Stimulated activated effector memory CD8-positive, alpha-beta T cell treated with anti-CD3 and anti-CD28 coated beads, Interleukin-12 subunit alpha, Interleukin-12 subunit beta, amount 100 ng/mL, for 72 hours (primary cell): ENCODE data around the gene MED12L.

Source experiments
- ATAC-seq: fragments of 150-1000 bp; cut with Tn5 transposase; 2 replicates; pipeline ENCODE4 v1.10.0; 2021
- DNase-seq, 2 donors: peaks; one replicate each; pipeline ENCODE4 v3.0.0; 2021 to 2022; ENCODE audit warnings: low spot score in 2 of 2
- H3K27ac Mint-ChIP-seq: one replicate; pipeline ENCODE4 v1.8.0; 2022; ENCODE audit warnings: mild to moderate bottlenecking, mixed read lengths
- H3K36me3 Mint-ChIP-seq: one replicate; pipeline ENCODE4 v1.8.0; 2022; ENCODE audit warnings: mild to moderate bottlenecking, mixed read lengths
- H3K4me1 Mint-ChIP-seq: one replicate; pipeline ENCODE4 v1.8.0; 2022; ENCODE audit warnings: mixed read lengths
- H3K4me3 Mint-ChIP-seq: one replicate; pipeline ENCODE4 v1.8.0; 2022; ENCODE audit warnings: mild to moderate bottlenecking, mixed read lengths
- H3K9me3 Mint-ChIP-seq: one replicate; pipeline ENCODE4 v1.8.0; 2022; ENCODE audit warnings: mixed read lengths

MED12L gene

DNA sequence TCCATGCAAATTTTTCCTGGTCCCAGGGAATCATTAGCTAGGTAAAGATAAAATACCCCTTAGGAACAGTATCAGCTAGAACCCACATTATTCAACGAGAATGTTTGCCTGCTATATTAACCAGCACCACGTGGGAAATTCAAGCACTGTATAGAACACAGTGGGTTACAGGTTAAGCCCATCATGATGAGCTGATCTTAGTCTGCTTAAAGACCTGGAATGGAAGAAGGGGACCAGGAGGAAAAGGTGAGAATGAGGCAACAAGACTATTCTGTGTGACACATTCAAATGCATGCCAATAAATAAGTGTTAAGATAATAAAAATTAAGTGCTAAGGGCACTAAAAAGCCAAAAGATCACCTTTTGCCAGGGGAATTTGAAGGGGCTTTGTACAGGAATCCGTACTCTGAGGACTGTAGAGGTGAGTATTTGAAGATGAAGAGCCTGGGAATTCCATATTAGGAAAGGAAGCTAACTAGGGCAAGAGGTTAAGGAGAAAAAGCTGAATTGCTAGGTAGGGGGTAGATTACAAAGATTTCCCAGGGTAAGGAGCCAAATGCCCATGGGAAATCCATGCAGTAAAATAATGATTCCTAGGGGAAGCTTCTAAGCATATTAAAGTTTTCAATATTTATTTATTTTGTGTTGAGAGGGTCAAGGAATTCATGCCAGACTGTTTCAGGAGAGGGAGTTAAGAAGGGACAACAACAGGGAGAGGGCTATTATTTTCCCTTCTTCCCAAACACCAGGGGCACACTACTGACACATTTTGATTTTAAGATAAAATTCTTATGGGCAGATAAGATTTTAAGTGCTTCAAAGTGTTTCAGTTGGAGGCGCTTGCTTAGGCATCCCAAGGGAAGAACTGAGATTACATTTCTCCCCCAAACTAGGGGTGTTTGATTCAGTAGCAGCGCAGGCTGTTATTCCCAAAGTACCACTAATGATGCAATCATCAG lies 2.3 kb upstream of the MED12L start:
- no peak for DNase-seq
- no peak overlapping the region for H3K4me3 Mint-ChIP-seq
- no peak overlapping the region for H3K27ac Mint-ChIP-seq
- peaks cover 15% of the 10 kb centered on the region for H3K4me1 Mint-ChIP-seq
- H3K9me3 Mint-ChIP-seq = no peaks in the 10 kb centered on the region
- no peaks in the 10 kb centered on the region for H3K36me3 Mint-ChIP-seq
- ATAC-seq = no peak

DNA sequence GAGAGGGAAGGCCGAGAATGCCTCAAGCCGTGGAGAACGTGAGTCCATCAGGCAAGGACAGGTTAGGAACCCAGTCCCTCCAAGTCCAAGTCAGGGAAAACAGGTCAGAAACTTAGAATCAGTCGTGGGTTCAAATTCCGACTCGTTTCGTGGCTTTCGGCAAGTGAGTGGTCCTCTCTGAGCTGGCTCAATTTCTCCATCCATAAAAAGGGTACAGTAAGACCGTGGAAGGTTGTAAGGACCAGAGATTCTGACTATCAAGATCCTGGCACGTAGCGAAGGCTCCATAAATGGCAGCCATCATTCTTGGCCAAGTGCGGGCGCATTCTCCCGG lies 604 bp upstream of the MED12L start:
- H3K27ac Mint-ChIP-seq = no peak overlapping the region
- peaks cover 15% of the 10 kb centered on the region for H3K4me1 Mint-ChIP-seq
- no peaks in the 10 kb centered on the region for H3K9me3 Mint-ChIP-seq
- no peaks in the 10 kb centered on the region for H3K36me3 Mint-ChIP-seq
- H3K4me3 Mint-ChIP-seq = peak overlapping the region; percentile 79
- no peak for DNase-seq
- no peak for ATAC-seq

DNA sequence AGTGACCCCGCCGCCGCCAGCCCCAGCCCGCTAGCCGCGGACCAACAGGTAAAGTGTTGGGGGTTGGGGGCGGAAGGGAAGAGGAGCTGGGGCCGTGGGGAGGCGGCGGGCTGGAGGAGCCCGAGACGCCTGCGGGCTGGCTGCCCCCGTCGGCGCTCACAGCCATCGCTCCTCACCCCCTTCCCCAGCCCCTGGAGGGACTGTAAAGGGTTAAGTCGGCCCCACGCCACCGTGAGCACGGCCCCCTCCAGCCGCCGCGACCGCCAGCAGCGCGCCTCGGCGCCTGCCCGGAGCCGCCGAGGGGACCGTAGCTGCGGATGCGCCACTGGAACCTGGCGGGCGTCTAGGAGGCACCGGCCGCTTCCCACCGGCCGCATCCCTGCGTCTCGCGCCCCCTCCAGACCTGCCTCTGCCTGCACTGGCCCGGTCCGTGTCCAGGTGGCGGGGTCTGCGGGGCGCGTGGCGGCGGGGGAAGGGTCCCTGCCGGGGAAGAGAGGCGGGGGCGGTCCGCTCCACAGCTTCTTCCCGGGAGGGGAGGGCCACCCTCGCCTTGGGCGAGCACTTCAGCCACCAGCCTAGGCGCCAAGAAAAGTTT lies 522 bp downstream of the MED12L start:
- Mint-ChIP-seq H3K4me3 (peak overlapping the region; percentile 79), H3K36me3 (no peaks in the 10 kb centered on the region), H3K9me3 (no peaks in the 10 kb centered on the region), H3K4me1 (peaks cover 15% of the 10 kb centered on the region), H3K27ac (no peak overlapping the region)
- DNase-seq (peak; percentile 19 to 65), ATAC-seq (peak; percentile 56)

DNA sequence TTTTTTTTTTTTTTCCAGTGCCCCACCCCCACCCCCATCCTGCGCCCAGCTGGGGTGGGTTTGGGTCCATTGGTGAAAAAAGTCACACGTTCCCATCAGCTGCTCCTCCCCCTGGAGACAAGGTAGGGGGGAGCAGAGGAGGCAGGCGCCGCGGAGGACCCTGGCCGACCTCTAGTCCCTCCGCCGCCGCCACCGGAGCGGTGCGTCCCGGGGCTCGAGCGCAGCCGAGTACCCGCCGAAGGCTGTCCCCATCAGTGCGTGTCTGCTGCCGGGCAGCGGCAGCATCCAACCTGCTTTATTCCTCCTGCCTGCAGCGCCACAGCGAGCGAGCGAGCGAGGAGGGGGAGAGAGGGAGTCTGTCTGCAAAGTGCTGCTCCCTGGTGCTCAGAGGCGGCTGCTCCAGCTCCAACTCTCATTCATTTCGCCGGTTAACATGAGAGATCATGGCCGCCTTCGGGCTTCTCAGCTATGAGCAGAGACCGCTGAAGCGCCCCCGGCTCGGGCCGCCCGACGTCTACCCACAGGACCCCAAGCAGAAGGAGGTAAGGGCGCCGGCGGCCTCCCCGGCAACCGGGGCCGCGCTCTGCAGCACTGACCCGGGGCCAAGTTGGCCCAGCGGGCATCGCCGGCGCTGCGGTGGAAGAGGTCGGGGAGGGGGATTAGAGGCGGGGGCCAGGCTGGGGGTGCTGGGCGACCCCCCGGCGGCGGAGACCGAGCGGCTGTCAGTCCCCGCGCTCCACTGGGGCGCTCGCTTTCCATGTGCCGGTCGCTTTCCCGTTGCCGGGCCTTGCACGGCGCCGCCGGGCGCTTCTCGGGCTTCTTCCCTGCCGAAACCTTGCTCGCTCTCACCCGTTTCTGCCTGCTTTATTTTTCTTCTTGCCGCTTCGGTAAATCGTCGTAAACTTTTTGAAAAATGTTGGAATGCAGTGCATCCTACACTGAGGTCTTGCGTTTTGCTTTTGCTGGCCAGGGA lies 1.3 kb downstream of the MED12L start:
- ATAC-seq (peak; percentile 84), DNase-seq (peak; percentile 35 to 72)
- Mint-ChIP-seq H3K4me3 (peak overlapping the region; percentile 79), H3K4me1 (peaks cover 15% of the 10 kb centered on the region), H3K36me3 (no peaks in the 10 kb centered on the region), H3K27ac (no peak overlapping the region), H3K9me3 (no peaks in the 10 kb centered on the region)

DNA sequence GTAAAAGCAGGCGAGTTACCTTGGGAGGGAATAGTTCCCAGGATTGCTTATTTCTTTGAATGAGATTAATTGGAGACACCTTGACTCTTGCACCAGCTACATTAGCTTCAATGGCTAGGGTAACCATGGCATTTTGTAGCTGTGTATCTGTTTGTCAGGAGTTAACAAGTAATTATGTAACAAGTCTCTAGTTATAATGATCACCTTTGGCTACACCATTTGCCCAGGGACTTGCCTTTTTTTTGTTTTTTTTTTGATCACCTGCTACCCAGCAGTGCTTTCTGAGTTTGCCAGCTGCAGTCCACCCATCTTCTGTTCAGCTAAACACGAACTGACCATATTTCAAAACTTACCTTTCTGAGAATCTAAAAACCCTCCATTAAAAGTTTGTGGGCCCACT lies 2.2 kb downstream of the MED12L start:
- no peak for ATAC-seq
- H3K4me3 Mint-ChIP-seq = peak overlapping the region; percentile 79
- H3K9me3 Mint-ChIP-seq = no peaks in the 10 kb centered on the region
- H3K4me1 Mint-ChIP-seq = peaks cover 15% of the 10 kb centered on the region
- H3K27ac Mint-ChIP-seq = no peak overlapping the region
- no peak for DNase-seq
- H3K36me3 Mint-ChIP-seq = no peaks in the 10 kb centered on the region

DNA sequence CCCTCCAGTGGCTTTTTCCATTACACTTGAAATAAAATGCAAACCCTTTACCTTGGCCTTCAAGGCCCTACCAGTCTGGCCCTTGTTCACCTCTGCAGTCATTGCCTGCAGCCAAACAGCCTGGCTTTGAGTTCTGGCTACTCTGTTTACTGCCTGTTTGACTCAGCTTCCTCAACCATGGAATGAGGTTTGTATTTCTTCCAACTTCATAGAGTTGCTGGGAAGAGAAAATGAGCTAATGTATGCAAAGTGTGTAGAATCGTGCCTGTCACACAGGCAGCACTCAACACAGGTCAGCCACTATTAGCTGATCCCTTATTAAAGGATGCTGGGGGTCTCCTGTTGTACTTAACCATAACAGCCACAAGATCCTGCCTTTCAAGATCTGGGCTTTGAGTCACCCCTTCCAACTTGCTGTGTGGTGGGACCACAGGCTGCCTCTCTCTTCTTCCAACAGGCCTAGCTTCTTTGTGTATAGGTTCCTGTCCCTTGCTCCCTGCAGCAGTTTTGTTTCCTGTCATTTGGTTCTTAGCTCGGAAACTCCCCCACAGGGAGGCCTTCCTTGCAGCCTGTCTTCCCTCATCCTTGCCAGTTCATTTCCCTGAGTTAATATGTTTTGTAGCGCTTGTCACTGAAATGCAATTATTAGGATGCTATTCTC lies 6.4 kb downstream of the MED12L start:
- Mint-ChIP-seq H3K4me3 (no peak overlapping the region), H3K4me1 (peaks cover 3% of the 10 kb centered on the region), H3K36me3 (no peaks in the 10 kb centered on the region), H3K27ac (no peak overlapping the region), H3K9me3 (no peaks in the 10 kb centered on the region)
- no peak for DNase-seq
- ATAC-seq = no peak

- H3K27ac Mint-ChIP-seq = no peak overlapping the region
- H3K4me1 Mint-ChIP-seq = no peaks in the 10 kb centered on the region
- ATAC-seq (no peak), DNase-seq (no peak)
- no peak overlapping the region for H3K4me3 Mint-ChIP-seq
- no peaks in the 10 kb centered on the region for H3K9me3 Mint-ChIP-seq
- H3K36me3 Mint-ChIP-seq = no peaks in the 10 kb centered on the region
Measured at GRCh38 chr3:151093148-151093547, 7.7 kb downstream of the MED12L start.

GRCh38 chr3:151093905-151094304 lies 8.4 kb downstream of the MED12L start:
- peak; percentile 39 for ATAC-seq
- Mint-ChIP-seq H3K27ac (no peak overlapping the region), H3K4me1 (no peaks in the 10 kb centered on the region), H3K36me3 (no peaks in the 10 kb centered on the region), H3K9me3 (no peaks in the 10 kb centered on the region), H3K4me3 (no peak overlapping the region)
- no peak for DNase-seq

GRCh38 chr3:151096716-151097115 lies 11.3 kb downstream of the MED12L start:
- Mint-ChIP-seq H3K4me3 (no peak overlapping the region), H3K27ac (no peak overlapping the region)
- ATAC-seq = no peak

GRCh38 chr3:151100076-151100475 lies 14.6 kb downstream of the MED12L start:
- H3K27ac Mint-ChIP-seq = no peak overlapping the region

More at GRCh38 chr3:151096716-151097115, 11.3 kb downstream of the MED12L start:
- H3K9me3 Mint-ChIP-seq = no peaks in the 10 kb centered on the region
- H3K4me1 Mint-ChIP-seq = no peaks in the 10 kb centered on the region
- no peak for DNase-seq
- H3K36me3 Mint-ChIP-seq = no peaks in the 10 kb centered on the region

GRCh38 chr3:151101270-151101969 lies 16.0 kb downstream of the MED12L start:
- Mint-ChIP-seq H3K36me3 (no peaks in the 10 kb centered on the region), H3K9me3 (no peaks in the 10 kb centered on the region), H3K4me1 (no peaks in the 10 kb centered on the region), H3K4me3 (no peak overlapping the region), H3K27ac (no peak overlapping the region)
- no peak for ATAC-seq
- DNase-seq = no peak

More at GRCh38 chr3:151100076-151100475, 14.6 kb downstream of the MED12L start:
- H3K4me1 Mint-ChIP-seq = no peaks in the 10 kb centered on the region
- H3K36me3 Mint-ChIP-seq = no peaks in the 10 kb centered on the region
- DNase-seq = no peak
- ATAC-seq = no peak
- no peaks in the 10 kb centered on the region for H3K9me3 Mint-ChIP-seq
- no peak overlapping the region for H3K4me3 Mint-ChIP-seq

DNA sequence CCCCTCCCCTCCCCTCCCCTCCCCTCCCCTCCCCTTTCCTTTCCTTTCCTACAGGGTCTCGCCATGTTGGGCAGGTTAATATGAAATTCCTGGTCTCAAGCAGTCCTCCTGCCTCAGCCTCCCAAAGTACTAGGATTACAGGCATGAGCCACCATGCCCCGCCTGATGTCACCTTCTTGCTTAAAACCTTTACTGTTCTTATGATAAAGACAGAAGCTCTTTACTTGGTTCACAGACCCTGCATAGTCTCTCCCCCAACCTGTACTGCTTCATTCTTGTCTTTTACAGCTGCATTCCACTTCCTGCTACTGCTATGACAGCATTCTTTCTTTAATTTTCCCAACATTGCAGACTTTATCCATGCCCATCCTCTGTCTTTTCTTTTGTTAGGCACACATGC lies 20.8 kb downstream of the MED12L start:
- ATAC-seq (no peak), DNase-seq (no peak)
- Mint-ChIP-seq H3K4me1 (no peaks in the 10 kb centered on the region), H3K36me3 (no peaks in the 10 kb centered on the region), H3K9me3 (no peaks in the 10 kb centered on the region), H3K27ac (no peak overlapping the region), H3K4me3 (no peak overlapping the region)

- Mint-ChIP-seq H3K9me3 (no peaks in the 10 kb centered on the region), H3K4me1 (no peaks in the 10 kb centered on the region), H3K27ac (no peak overlapping the region), H3K4me3 (no peak overlapping the region), H3K36me3 (no peaks in the 10 kb centered on the region)
- no peak for DNase-seq
- ATAC-seq = no peak
Measured at GRCh38 chr3:151107177-151107576, 21.7 kb downstream of the MED12L start.

DNA sequence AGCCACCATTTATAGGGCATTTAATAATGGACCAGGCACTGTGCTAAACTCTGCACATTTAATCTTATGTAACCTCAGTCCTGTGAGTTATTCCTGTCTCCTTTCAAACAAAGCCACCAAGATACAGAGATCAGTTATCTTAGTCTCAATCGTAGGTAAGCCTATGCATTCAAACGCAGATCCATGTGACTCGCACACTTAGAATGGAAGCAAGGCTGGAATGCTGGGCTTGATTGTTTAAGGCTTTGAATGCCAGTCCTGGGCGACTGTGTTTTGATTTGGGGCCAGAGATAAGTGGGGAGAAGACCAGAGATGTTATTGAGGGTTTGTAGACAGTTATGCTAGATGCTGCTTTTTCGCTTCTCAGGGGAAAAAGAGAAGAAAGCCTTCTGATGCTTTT lies 22.2 kb downstream of the MED12L start:
- ATAC-seq = no peak
- no peaks in the 10 kb centered on the region for H3K9me3 Mint-ChIP-seq
- H3K27ac Mint-ChIP-seq = no peak overlapping the region
- no peak for DNase-seq
- H3K4me3 Mint-ChIP-seq = no peak overlapping the region
- H3K4me1 Mint-ChIP-seq = no peaks in the 10 kb centered on the region
- H3K36me3 Mint-ChIP-seq = no peaks in the 10 kb centered on the region
